ENCODE measurements around the gene CACNA2D1.

DNA sequence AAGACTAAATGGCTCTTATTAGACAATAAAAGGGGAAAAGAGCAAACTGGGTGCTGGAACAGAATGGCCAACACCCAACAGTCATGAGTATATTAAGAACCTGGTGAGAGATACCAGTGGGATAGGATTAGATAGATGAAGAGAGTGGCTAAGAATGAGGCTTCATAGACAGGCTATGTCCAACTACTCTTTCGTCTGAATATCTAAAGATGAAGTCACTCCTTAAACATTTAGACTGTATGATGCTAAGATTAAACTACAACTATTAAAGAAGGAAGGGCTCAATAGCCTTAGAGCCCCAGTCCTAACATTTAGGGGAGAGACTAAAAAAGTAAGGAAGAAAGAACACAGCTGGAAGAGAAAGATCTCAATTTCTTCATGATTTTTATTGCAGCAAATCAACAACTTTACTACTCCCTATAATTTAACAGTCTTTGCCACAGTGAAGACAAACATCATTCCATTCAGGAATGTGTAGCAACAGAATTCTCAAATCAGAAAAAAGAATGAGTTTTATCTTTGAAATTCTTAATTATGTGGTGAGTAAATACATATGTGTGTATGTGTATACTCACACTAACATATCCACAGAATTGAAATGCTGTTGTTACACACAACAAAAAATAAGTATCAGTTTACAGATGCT lies 45.6 kb downstream of the CACNA2D1 start:
- TF ChIP-seq, protein P1, sequence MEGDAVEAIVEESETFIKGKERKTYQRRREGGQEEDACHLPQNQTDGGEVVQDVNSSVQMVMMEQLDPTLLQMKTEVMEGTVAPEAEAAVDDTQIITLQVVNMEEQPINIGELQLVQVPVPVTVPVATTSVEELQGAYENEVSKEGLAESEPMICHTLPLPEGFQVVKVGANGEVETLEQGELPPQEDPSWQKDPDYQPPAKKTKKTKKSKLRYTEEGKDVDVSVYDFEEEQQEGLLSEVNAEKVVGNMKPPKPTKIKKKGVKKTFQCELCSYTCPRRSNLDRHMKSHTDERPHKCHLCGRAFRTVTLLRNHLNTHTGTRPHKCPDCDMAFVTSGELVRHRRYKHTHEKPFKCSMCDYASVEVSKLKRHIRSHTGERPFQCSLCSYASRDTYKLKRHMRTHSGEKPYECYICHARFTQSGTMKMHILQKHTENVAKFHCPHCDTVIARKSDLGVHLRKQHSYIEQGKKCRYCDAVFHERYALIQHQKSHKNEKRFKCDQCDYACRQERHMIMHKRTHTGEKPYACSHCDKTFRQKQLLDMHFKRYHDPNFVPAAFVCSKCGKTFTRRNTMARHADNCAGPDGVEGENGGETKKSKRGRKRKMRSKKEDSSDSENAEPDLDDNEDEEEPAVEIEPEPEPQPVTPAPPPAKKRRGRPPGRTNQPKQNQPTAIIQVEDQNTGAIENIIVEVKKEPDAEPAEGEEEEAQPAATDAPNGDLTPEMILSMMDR (IDR thresholded peaks at IDR 0.05; ENCODE audit: low read depth, low read length) = no peak
- TF ChIP-seq, protein P2, sequence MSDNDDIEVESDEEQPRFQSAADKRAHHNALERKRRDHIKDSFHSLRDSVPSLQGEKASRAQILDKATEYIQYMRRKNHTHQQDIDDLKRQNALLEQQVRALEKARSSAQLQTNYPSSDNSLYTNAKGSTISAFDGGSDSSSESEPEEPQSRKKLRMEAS (IDR thresholded peaks at IDR 0.05; ENCODE audit: low read depth, low read length) = no peak
- TF ChIP-seq MYC (IDR thresholded peaks at IDR 0.05; ENCODE audit: low read depth, low read length) (no peak), POLR2A (IDR thresholded peaks at IDR 0.05; ENCODE audit: extremely low read depth, insufficient read length) (no peak)
